Kidney (tissue), 14 donors: ENCODE measurements around the gene WBP2. TPM values are rescaled to one million over a fixed set of nuclear protein-coding genes. Genes with fewer than 3 reads are reported as not detected.

Source experiments
- DNase-seq, 5 donors: peaks; one replicate each; pipeline ENCODE4 v3.0.0-alpha.2; 2013 to 2020
- FAIRE-seq: peaks from 2 replicates; lab custom pipeline; 2012; peaks lifted over from hg19 to GRCh38; lab: Jason Lieb, UNC
- H3K27ac ChIP-seq, 2 donors: one replicate each; pipeline ENCODE4 v1.7.0; 2013; ENCODE audit warnings: low read depth in 2 of 2, low read length in 2 of 2, inconsistent platforms in 1 of 2
- H3K27me3 ChIP-seq: one replicate; pipeline ENCODE4 v1.7.1; 2013; ENCODE audit warnings: low read length, inconsistent platforms; ENCODE audit not compliant: control insufficient read depth, insufficient read depth
- H3K36me3 ChIP-seq, 3 donors: one replicate each; pipeline versions ENCODE4 v1.7.0 to v1.7.1; 2013; ENCODE audit warnings: low read length in 3 of 3, control low read depth in 1 of 3, inconsistent platforms in 1 of 3; ENCODE audit not compliant: insufficient read depth in 3 of 3, control insufficient read depth in 2 of 3
- H3K4me1 ChIP-seq, 3 donors: one replicate each; pipeline versions ENCODE4 v1.7.0 to v1.7.1; 2013; ENCODE audit warnings: low read length in 3 of 3, inconsistent platforms in 1 of 3, low read depth in 1 of 3; ENCODE audit not compliant: control insufficient read depth in 2 of 3, insufficient read depth in 2 of 3
- H3K4me3 ChIP-seq, 3 donors: one replicate each; pipeline versions ENCODE4 v1.7.0 to v1.8.1; 2013; ENCODE audit warnings: low read length in 3 of 3, control low read depth in 1 of 3, inconsistent platforms in 1 of 3
- H3K9ac ChIP-seq, 3 donors: one replicate each; pipeline versions ENCODE4 v1.7.0 to v1.7.1; 2013; ENCODE audit warnings: low read length in 3 of 3, control low read depth in 1 of 3, inconsistent platforms in 1 of 3
- H3K9me3 ChIP-seq, 3 donors: one replicate each; pipeline versions ENCODE4 v1.7.0 to v1.7.1; 2013; ENCODE audit warnings: low read length in 3 of 3, control low read depth in 1 of 3, inconsistent platforms in 1 of 3; ENCODE audit not compliant: control insufficient read depth in 2 of 3, insufficient read depth in 1 of 3
- CTCF ChIP-seq: IDR thresholded peaks from 3 replicates; pipeline ENCODE4 v1.5.1; 2012; ENCODE audit warnings: mild to moderate bottlenecking, moderate library complexity, borderline replicate concordance; ENCODE audit not compliant: insufficient read depth; ENCODE audit errors: extremely low read depth
- intact Hi-C: fragments of 100-400 bp; cut with DNase I; formaldehyde crosslinking; loops from one replicate; pipeline ENCODE4 v1.11.1; 2022
- polyA plus RNA-seq: library from polyadenylated mRNA; stranded (reverse); fragments of 350-450 nt; fragmentation: Illumina TruSeq; extraction: RNeasy Lipid Tissue Mini Kit (QIAGEN cat#74804); gene quantifications from one replicate; pipeline ENCODE4 v1.2.3, GENCODE V29; 2014; ENCODE audit warnings: low read depth, low replicate concordance; ENCODE audit not compliant: insufficient read depth
- total RNA-seq: library from RNA; stranded (reverse); fragmentation: NEBNext Ultra II Directional; extraction: Animal tissue kit (Norgen Biotek cat#: 25700); gene quantifications from one replicate; pipeline ENCODE4 v1.2.1, GENCODE V29; 2021
- donor health status: control.
- donor health status: control.
- donor health status: control.
- donor health status: control.
- donor health status: control.
- donor health status: DM: yes; HTN: yes; CAD: no.
- donor health status: Normal renal cell carcinoma (clear cell type).

The WBP2 gene
- total and polyA plus RNA-seq, 2 donors from 2014 or later = 135 to 151 TPM

DNA sequence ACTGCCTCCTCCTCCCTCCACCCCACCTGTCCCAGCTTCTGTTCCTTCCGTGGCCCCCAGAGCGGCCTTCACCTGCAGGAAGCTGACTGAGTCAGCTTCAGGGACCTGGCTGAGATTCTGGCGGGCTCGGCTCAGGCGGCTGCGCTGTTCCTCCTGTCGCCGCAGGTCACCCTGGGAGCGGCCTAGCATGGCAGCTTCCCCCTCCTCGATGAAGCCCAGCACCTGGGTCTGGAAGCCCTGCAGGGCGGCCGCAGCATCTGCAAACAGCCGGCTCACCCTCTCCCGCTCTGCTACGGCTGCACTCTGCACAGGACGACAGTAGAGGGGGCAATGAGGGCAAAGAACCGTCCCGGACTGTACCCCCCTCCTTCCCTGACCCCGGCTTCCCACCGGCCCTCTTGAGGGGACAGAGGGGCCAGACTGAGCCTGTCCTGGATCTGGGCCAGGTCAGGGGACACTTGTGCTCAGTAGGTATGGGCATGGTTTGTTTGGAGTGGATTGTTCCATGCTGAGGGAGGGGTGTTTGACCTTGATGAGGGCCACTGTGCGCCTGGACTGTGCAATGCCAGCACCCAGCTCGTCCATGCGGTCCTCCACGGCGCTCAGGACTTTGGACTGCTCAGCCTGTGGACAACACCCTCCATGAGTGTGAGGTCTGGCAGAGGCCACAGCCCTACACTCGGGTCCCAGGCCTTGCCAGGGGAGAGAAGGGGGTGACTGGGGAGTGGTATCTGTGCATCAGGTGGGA, 21.2 kb upstream of the WBP2 start:
- FAIRE-seq (no peak), DNase-seq (peak in 4 of 5 donors; percentile 45 to 78 (median 60))
- peak overlapping the region; percentile 95 to 96 for H3K27ac ChIP-seq
- H3K36me3 ChIP-seq = peaks cover 0 to 7% (median 0%) of the 10 kb centered on the region in 3 donors
- H3K4me1 ChIP-seq = peaks cover 0 to 36% (median 27%) of the 10 kb centered on the region in 3 donors
- peak overlapping the region in 2 of 3 donors; percentile 66 to 72 for H3K4me3 ChIP-seq
- TF ChIP-seq CTCF = no peak
- intact Hi-C loops = no loop called here
- H3K9ac ChIP-seq = peak overlapping the region in 2 of 3 donors; percentile 56 to 83
- no peaks in the 10 kb centered on the region for H3K9me3 ChIP-seq
- H3K27me3 ChIP-seq = no peaks in the 10 kb centered on the region

DNA sequence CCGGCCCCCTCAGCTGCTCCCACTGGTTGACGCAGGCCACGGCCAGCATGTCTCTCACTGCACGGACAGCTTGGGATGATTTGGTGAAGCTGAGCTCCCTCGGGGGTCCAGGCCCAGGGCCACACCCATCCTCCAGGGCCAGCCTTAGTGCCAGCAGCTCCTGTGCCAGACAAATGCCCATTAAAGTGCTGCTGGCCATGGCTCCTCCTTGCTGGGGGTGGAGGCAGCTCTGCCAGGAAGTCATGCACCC, 20.7 kb upstream of the WBP2 start:
- intact Hi-C loops = no loop called here
- H3K27me3 ChIP-seq = no peaks in the 10 kb centered on the region
- H3K9me3 ChIP-seq = no peaks in the 10 kb centered on the region
- FAIRE-seq = no peak
- H3K27ac ChIP-seq = peak overlapping the region; percentile 95 to 96
- peaks cover 0 to 36% (median 27%) of the 10 kb centered on the region in 3 donors for H3K4me1 ChIP-seq
- H3K36me3 ChIP-seq = peaks cover 0 to 7% (median 0%) of the 10 kb centered on the region in 3 donors
- peak overlapping the region in 1 of 3 donors; percentile 41 for H3K9ac ChIP-seq
- TF ChIP-seq CTCF = no peak
- H3K4me3 ChIP-seq = peak overlapping the region in 1 of 3 donors; percentile 66
- DNase-seq = peak in 1 of 5 donors; percentile 97

DNA sequence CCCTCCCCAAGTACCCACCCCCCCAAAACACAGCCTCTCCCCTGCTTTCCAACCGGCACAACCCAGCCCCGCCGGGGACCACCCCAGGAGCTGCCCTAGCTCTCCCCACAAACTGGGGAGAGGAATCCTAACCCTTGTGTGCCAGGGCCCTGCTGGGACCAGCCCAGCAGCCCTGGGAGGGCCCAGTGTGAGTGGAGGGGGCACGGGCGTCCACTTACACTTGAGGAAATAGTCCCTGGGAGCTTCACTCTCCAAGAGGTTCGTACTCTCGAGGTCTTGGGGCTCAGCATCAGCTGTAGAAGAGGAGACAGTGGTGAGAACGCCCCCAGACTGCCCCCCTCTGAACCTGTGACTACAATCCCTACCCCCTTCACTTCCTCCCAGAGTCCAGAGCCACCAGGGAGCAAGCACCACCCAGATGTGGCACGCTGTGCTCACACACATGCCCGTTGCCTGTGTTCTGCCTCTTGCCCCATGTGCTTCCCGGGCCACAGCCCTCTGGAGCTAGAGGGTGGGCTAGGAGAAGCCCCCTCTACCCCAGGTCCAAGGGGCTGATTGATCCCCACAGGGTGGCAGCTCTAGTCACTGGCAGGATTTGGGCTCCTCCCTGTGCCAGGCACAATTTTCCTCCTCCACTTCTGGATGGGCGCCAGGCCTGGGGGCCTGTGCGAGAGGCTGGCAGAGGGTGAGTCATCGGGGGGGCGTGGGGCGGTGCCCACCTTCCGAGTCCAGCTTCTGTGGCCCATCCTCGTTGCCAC, 20.2 kb upstream of the WBP2 start:
- peak in 1 of 5 donors; percentile 61 for DNase-seq
- no peak for TF ChIP-seq CTCF
- no peak for FAIRE-seq
- intact Hi-C loops = no loop called here
- Histone ChIP-seq H3K27me3 (no peaks in the 10 kb centered on the region), H3K9ac (peak overlapping the region in 1 of 3 donors; percentile 41), H3K4me3 (peak overlapping the region in 1 of 3 donors; percentile 66), H3K27ac (peak overlapping the region; percentile 95 to 96), H3K9me3 (no peaks in the 10 kb centered on the region), H3K4me1 (peaks cover 0 to 36% (median 27%) of the 10 kb centered on the region in 3 donors), H3K36me3 (peaks cover 0 to 7% (median 0%) of the 10 kb centered on the region in 3 donors)
